IPS-15b (cell line): ENCODE results near the gene HADH.
"Not testable (repeated sequence)": the region's sequence is repeated elsewhere in the genome, so short reads cannot be mapped to it uniquely, and the experiment has no call there.

Experiments used
- H3K27me3 ChIP-seq: one replicate; pipeline ENCODE4 v1.6.1; 2013; ENCODE audit warnings: low read length; ENCODE audit not compliant: control insufficient read depth, insufficient read depth
- H3K36me3 ChIP-seq: one replicate; pipeline ENCODE4 v1.6.1; 2013; ENCODE audit warnings: low read length; ENCODE audit not compliant: control insufficient read depth, insufficient read depth
- H3K4me1 ChIP-seq: one replicate; pipeline ENCODE4 v1.6.1; 2013; ENCODE audit warnings: mild to moderate bottlenecking, low read length; ENCODE audit not compliant: control insufficient read depth, insufficient read depth
- H3K4me3 ChIP-seq: one replicate; pipeline ENCODE4 v1.5.1; 2013; ENCODE audit warnings: low read depth, low read length
- H3K9ac ChIP-seq: one replicate; pipeline ENCODE4 v1.6.1; 2013; ENCODE audit warnings: low read depth, mild to moderate bottlenecking, low read length
- H3K9me3 ChIP-seq: one replicate; pipeline ENCODE4 v1.6.1; 2013; ENCODE audit warnings: mild to moderate bottlenecking, low read length; ENCODE audit not compliant: control insufficient read depth, insufficient read depth

HADH gene

DNA sequence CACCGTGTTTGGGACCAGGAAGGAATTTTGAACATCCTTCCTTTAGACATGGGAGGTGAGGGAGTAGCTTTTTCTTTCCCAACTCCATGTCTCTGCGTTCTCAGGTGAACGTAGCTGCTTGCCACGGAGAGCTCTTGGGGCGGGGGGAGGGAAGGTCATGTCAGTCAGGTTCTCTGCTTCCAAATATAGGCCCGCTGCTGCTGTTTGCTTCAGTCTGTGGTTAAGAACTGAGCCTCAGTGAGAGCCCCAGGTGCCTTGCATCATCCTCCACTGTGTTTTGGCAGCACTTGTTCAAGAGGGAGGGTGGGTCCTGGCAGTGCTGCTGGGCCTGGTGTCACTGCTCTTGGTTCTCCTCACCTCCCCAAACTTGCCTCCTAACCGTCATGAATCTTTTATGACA is 46.5 kb downstream of the HADH start:
- no peaks in the 10 kb centered on the region for H3K27me3 ChIP-seq
- H3K36me3 ChIP-seq, result no peaks in the 10 kb centered on the region
- no peaks in the 10 kb centered on the region for H3K4me1 ChIP-seq
- no peak overlapping the region for H3K9ac ChIP-seq
- H3K4me3 ChIP-seq, result no peak overlapping the region
- no peaks in the 10 kb centered on the region for H3K9me3 ChIP-seq

DNA sequence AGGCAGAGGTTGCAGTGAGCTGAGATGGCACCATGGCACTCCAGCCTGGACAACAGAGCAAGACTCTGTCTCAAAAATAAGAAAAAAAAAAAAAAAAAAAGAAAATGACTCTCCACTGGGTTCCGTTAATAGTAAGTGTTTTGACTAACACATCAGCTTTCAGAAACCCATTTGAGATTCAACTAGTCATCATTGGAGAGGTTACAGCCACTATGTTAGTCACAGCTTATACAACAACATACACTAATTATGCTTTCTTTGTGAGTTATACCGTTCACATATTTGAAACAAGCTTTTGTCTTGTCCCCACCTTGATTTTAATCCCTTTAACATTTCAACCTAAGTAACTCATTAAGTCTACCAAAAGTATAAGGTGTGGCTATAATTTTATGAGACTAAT is 48.2 kb downstream of the HADH start:
- Histone ChIP-seq H3K36me3 (no peaks in the 10 kb centered on the region), H3K9ac (no peak overlapping the region), H3K27me3 (no peaks in the 10 kb centered on the region), H3K4me3 (no peak overlapping the region), H3K4me1 (no peaks in the 10 kb centered on the region), H3K9me3 (no peaks in the 10 kb centered on the region)

DNA sequence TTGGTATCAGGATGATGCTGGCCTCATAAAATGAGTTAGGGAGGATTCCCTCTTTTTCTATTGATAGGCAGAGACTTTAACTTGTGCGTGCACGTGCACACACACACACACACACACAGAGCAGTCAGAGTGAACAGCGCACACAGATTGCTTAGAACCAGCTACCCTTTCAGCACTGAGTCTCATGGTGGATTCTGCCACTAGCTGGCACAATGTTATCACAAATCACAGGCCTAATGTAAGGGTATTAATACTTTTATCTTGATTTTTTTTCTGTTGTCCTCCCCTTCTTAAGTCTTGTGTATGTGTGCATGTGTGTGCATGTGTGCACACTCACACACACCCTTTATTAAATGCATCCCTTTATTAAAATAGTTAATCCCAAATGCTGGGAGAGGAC is 53.2 kb downstream of the HADH start:
- H3K36me3 ChIP-seq, result no peaks in the 10 kb centered on the region
- no peak overlapping the region for H3K9ac ChIP-seq
- H3K4me3 ChIP-seq, result no peak overlapping the region
- H3K4me1 ChIP-seq, result no peaks in the 10 kb centered on the region
- no peaks in the 10 kb centered on the region for H3K9me3 ChIP-seq
- H3K27me3 ChIP-seq, result no peaks in the 10 kb centered on the region

DNA sequence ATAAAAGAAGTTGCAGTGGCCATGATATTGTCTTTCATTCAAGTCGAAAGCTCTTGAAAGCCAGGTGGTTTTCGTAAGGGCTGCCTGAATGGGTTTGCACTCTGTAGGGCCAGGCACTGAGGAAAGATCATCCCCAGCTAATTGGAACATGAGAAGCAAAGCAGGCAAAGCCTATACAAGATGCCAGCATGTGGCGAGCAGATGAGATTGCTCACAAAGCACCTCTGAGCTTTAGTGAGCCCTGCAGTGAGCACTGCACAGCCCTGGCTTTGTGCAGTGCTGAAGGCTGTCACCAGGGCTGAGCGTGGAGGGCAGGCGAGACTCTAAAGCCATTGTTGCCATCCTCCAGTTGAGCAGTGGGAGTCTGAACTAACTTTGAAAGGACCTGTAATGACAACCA is 53.8 kb downstream of the HADH start:
- Histone ChIP-seq H3K9me3 (no peaks in the 10 kb centered on the region), H3K4me1 (no peaks in the 10 kb centered on the region), H3K36me3 (no peaks in the 10 kb centered on the region), H3K27me3 (peaks cover 2% of the 10 kb centered on the region), H3K4me3 (no peak overlapping the region), H3K9ac (no peak overlapping the region)

DNA sequence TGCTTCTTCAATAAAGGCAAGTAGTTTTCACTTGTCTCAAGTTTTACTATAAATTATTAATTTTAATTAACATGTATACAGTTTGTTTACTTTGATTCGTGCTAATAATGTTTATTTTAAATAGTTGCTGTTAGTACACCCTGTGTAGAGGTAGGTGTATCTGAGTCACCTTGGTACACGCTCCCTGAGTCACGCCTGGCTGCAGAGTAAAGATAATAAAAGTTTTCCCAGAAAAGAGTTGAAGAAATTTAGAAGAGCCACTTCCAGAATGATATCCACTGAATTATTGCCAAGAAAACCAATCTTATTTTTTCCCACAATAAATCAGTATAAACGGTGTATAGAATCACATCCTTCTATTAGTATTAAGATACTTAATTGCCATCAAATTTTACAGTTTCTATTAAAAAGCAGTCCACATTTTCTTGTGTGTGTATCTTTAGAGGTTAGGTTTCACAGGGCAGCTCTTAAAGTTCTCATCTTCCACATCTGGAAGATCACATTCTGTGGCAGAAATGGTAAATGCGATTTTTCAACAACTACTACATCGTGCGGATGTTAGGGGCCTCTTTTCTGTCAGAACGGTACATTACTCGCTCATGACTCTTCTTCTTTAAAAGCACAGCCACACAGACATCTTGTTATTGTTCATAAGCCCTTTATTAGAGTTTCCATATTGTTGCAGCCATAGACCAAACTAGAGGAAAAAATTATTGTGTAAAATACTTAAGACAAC is 55.4 kb downstream of the HADH start:
- Histone ChIP-seq H3K9ac (no peak overlapping the region), H3K9me3 (no peaks in the 10 kb centered on the region), H3K4me3 (no peak overlapping the region), H3K36me3 (no peaks in the 10 kb centered on the region), H3K27me3 (peaks cover 11% of the 10 kb centered on the region), H3K4me1 (no peaks in the 10 kb centered on the region)

DNA sequence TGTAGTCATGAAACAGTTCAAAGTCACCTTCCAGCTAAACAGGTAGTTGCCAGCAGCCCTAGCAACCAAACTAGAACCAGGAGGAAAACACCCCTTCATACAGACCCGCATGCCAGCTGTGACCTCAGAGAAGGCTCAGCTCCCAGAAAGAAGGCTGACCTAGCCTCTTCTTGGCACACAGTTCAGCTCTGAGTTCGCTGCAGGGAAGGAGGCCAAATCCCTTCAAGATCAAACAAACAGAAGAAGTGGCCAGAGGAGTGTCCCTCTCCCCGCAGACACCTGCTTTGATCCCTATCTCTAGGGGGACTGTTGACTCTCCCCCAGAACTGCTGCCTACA is 56.0 kb downstream of the HADH start:
- Histone ChIP-seq H3K9me3 (no peaks in the 10 kb centered on the region), H3K4me3 (no peak overlapping the region), H3K27me3 (peaks cover 11% of the 10 kb centered on the region), H3K36me3 (no peaks in the 10 kb centered on the region), H3K4me1 (no peaks in the 10 kb centered on the region), H3K9ac (no peak overlapping the region)

DNA sequence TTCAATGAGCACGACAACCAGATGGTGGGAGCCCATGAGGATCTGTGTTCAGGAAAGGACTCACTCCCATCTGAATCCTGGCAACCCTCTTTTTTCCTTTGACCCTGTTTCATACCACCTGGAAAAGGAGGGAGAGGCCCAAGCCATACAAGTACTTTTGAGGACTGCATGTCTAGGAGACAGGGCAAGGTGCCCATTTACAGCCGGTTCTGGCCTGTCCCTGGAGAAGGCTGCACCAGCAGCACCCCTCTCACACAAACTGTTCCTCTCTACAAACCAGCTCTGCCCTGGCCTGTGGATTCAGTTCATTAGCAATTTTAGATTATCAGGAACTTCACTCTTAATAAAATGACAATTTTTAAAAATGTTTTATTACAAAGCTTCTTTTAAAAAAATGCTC is 57.5 kb downstream of the HADH start:
- H3K4me3 ChIP-seq, result no peak overlapping the region
- H3K9me3 ChIP-seq, result no peaks in the 10 kb centered on the region
- no peaks in the 10 kb centered on the region for H3K4me1 ChIP-seq
- H3K27me3 ChIP-seq, result peaks cover 11% of the 10 kb centered on the region
- no peak overlapping the region for H3K9ac ChIP-seq
- H3K36me3 ChIP-seq, result no peaks in the 10 kb centered on the region

DNA sequence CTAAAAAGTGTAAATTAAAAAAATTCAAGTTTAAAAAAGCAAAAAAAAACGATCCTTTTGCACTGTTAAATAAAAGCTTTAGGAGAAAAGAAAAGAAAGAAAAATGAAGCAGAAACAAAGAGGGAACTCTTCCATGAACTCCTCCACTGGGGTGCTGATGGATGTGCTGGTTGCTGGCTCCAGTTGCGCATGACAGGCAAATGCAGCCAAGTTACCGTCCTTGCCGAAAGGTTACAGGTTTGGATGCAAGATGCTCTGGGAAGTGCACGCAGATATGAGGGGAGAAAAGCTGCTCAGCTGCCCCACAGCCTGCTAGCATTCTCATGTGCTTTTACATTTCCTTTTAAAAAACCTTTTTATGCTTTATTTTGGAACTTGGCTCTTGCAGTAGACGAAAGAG is 58.5 kb downstream of the HADH start:
- Histone ChIP-seq H3K4me1 (no peaks in the 10 kb centered on the region), H3K9me3 (no peaks in the 10 kb centered on the region), H3K27me3 (peaks cover 11% of the 10 kb centered on the region), H3K9ac (no peak overlapping the region), H3K36me3 (no peaks in the 10 kb centered on the region), H3K4me3 (no peak overlapping the region)

DNA sequence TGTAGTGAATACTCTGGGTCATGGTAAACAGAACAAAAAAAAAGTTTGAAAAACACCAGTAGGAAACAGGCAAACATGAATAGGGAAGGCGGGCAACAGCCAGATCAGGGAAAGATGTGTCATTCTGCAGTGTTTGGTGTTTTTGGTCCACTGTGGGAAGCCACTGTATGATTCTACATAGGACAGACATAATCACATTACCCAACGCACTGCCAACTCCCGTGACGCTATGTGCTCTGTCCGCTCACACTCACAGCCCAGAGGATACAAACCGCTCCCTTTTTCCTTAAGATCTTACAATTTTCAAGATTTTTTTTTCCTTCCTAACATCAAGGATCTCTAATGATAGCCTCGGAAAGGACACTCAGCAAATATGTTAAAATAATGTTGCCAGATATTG is 59.3 kb downstream of the HADH start:
- peaks cover 14% of the 10 kb centered on the region for H3K27me3 ChIP-seq
- no peak overlapping the region for H3K9ac ChIP-seq
- no peaks in the 10 kb centered on the region for H3K9me3 ChIP-seq
- no peaks in the 10 kb centered on the region for H3K36me3 ChIP-seq
- no peaks in the 10 kb centered on the region for H3K4me1 ChIP-seq
- H3K4me3 ChIP-seq, result no peak overlapping the region

DNA sequence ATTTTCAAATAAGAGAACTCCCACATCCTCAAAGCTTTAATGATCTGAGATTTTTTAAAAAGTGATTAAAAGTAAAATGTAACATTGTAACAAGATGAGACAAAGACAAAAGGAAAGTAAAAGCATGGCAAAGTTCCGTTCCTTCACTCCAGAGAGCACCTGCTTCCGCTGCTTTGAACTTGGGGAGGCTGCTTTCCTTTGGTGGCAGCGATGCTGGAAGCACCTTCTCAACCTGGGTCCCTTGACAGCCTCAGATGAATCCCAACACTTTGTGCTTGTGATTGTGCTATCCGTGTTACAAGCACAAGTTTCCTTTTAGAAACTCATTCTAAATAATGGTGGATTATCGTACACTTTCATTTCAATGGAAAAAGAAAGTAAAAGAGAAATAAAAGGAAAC is 59.7 kb downstream of the HADH start:
- Histone ChIP-seq H3K9me3 (no peaks in the 10 kb centered on the region), H3K9ac (no peak overlapping the region), H3K36me3 (no peaks in the 10 kb centered on the region), H3K4me1 (no peaks in the 10 kb centered on the region), H3K4me3 (no peak overlapping the region), H3K27me3 (peaks cover 14% of the 10 kb centered on the region)

DNA sequence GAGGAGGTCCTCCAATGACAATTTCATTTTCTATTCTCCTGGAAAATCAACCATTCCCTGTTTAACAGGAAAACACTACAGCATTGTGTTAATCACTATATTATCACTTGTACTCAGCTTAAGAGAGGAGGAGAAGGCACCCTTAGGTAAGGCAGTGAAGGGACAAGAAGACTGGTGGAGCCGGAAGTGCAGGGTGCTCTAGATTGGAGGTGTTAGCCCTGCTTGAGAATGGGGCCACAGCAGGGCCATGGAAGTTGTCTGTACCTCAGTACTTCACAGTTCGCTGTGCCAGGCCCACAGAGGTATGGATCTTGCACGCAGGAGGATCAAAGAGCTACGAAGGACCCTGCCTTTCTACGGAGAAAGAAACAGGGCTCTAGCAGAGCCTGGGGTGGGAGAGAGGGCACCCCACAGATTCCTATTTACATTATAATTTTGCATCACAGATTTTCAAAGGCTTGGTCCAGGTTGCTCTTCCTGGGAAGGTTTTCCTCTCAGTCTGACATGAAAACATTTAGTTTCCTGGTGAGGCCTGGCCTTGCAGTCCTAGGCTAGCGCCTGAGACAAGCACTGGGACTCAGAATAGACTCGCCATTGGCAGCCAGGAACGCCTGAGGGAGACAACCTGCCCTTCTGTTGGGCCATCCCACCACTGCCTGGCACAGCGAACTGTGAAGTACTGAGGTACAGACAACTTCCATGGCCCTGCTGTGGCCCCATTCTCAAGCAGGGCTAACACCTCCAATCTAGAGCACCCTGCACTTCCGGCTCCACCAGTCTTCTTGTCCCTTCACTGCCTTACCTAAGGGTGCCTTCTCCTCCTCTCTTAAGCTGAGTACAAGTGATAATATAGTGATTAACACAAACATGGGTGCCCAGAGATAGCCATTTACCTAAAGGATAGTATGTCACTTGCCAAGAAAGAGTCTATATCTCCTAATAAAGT is 60.8 kb downstream of the HADH start:
- H3K27me3 ChIP-seq, result peaks cover 14% of the 10 kb centered on the region
- not testable (repeated sequence) for H3K4me3 ChIP-seq, H3K9ac ChIP-seq, H3K36me3 ChIP-seq, H3K4me1 ChIP-seq, H3K9me3 ChIP-seq

DNA sequence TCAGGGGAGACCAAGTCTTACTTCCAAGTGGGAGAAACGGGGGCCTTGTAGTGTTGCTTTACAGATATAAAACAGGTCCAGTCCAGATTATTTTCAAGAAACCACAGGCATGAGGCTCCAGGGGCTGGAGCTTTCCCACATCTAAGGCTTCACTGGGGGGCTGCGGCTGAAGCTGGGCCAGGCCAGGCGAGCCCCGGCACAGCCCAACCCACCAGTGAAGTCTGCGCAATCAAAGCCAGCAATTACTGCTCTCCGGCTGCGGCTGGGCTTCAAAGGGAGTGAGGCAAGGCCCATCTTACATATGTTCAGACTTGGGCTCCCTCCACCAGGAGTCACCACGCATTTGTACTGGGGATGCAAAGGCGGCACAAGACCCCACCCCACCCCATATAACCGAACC is 61.7 kb downstream of the HADH start:
- H3K27me3 ChIP-seq, result peaks cover 14% of the 10 kb centered on the region
- H3K4me3 ChIP-seq, result no peak overlapping the region
- no peaks in the 10 kb centered on the region for H3K9me3 ChIP-seq
- H3K36me3 ChIP-seq, result no peaks in the 10 kb centered on the region
- H3K9ac ChIP-seq, result no peak overlapping the region
- no peaks in the 10 kb centered on the region for H3K4me1 ChIP-seq
